H4 (cell line): ENCODE data around the gene FAM117A. TPM values are rescaled to one million over a fixed set of nuclear protein-coding genes. Genes with fewer than 3 reads are reported as not detected.
A peak's percentile ranks its signal among the peaks of the same experiment; 100 is the strongest.
"Not testable (repeated sequence)": the region's sequence is repeated elsewhere in the genome, so short reads cannot be mapped to it uniquely, and the experiment has no call there.

Experiments used
- DNase-seq: peaks from one replicate; pipeline ENCODE4 v3.0.0-alpha.2; 2015; ENCODE audit warnings: low spot score
- total RNA-seq: library from RNA; depleted of rRNA; stranded (reverse); fragments of >200 nt; shearing (Covaris generic); gene quantifications from 2 replicates; pipeline ENCODE4 v1.2.3, GENCODE V29; 2014

Gene FAM117A
- total RNA-seq, 1 experiment from 2014 or later: 8.1 TPM

DNA sequence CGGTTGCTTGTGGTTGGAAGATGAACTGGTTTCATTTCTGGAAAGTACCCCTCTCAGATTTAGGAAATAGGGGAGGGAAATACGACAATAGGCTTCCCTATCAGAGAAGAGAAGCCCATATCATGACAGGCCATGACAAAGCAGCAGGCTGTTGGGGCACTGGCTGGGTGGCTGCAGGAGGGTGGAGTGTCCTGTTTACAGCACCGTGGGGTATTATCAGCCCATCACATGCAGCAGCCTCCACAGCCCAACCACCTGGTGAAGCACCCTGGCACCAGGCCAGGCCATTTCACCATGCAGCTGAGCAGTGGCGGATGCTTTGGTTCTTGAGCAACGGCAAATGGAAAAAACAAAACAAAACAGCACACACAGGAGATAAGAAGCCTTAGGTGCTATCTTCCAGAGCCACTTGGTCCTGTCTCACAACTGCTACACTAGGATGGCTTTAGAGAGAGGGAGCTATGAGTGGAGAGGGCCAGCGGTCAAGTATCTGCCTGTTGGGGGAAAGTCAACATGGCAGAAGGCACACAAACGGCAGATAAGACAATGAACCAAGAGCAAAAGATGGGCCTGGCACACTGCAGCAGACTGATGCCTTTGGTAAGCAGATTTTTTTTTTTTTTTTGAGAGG, 24.2 kb downstream of the FAM117A start:
- DNase-seq: peak; percentile 51

- DNase-seq: no peak
These were observed 25.3 kb downstream of the FAM117A start for GRCh38 chr17:49738456-49739163.

- DNase-seq: no peak
These were observed 29.1 kb downstream of the FAM117A start for GRCh38 chr17:49734515-49735490.

DNA sequence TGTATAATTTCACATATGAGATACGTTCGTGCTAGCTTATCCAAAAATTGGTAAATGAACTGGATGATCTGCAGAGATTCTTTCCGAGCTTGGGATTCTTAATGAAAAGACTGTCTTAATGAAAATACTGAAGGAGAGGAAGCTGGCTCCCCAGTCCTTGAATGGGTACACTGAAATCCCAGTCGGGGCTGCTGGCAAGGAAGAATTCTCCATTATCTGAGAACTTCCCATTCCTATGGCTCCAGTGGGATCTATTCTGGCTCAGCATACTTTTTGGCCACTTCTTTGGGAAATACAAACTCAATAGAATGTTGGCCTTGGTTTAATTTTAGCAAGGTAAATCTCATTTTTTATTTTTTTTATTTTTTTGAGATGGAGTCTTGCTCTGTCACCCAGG, 32.5 kb downstream of the FAM117A start:
- no peak for DNase-seq

GRCh38 chr17:49730785-49731434, 33.0 kb downstream of the FAM117A start:
- no peak for DNase-seq

DNA sequence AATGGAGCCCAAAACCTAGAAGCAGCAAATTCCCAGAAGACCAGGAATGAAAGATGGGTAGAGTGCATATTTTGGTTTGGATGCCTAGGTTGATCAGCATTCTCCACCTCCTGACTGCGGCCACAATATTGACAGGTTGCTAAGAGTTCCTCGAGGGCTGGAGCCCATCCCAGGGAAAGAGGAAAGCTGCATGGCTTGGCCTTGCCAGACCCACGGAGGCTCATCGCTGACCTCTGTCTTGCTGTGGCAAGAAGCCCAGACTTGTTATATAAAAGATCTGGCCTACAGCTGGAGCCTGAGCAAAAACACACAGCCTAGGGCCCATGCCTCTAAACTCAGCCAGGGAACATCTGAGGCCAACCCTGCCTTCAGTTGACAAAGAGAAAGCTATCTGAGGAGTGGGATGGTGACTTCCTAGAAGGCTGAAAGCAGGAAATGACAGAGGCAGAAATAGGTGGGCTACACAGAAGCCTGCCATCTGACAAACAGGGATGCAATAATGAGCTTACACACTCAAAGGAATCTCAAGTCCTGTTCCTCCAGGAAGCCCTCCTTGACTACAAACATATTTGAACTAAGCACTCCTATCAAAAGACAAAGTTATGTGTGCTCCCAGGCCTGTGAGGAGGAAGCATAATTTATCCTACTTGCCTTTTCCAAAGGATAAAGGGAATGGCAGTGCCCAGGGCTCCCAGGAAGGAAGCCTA, 33.7 kb downstream of the FAM117A start:
- DNase-seq: no peak

DNA sequence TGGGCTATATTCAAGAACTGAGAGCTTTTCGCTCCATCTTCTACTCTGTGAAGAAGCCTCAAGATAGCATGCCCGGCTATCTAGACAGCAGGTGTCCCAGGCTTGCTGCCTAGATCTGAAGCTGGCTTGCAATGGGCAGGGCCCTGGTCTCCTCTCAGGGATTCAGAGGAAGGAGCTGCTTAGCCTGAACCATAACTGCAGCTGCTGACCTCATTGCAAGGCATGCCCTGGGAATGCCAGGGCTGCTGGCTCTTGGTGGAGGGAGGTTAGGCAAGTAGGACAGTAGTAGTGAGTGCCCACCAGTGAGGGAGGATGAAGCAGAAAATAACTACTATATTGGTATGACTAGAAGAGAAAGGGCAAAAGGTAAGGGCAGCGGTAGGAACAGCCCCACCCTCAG, 34.9 kb downstream of the FAM117A start:
- DNase-seq: no peak

GRCh38 chr17:49728425-49728824, 35.5 kb downstream of the FAM117A start:
- DNase-seq: no peak

GRCh38 chr17:49727380-49727779, 36.6 kb downstream of the FAM117A start:
- no peak for DNase-seq

DNA sequence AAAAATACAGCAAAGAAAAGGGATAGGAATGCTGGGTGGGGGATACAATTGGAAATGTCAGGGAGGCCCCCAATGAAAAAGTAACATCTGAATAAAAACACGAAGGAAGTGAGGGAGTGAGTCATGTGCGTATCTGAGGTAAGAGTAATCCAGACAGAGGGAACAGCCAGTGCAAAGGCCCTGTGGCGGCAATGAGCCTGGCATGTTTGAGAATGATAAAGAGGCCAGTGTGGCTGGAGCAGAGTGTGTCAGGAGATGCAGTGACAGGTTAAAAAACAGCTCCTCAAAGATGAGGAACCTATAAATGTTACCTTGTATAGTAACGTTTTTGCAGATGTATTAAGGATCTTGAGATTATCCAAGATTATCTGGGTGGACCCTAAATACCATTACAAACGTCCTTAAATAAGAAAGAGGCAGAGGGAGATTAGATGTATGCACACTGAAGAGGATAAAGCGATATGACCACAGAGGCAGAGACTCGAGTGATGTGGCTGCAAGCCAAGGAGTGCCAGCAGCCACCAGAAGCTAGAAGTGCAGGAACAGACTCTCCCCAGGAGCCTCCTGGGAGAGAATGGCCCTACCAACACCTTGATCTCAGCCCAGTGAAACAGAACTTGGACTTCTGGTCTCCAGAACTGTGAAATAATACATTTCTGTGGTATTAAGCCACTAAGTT, 38.3 kb downstream of the FAM117A start:
- no peak for DNase-seq

GRCh38 chr17:49724552-49724951, 39.4 kb downstream of the FAM117A start:
- DNase-seq: not testable (repeated sequence)

- DNase-seq: no peak
These were observed 40.5 kb downstream of the FAM117A start for GRCh38 chr17:49723423-49723822.

- no peak for DNase-seq
These were observed 41.9 kb downstream of the FAM117A start for GRCh38 chr17:49722066-49722465.

DNA sequence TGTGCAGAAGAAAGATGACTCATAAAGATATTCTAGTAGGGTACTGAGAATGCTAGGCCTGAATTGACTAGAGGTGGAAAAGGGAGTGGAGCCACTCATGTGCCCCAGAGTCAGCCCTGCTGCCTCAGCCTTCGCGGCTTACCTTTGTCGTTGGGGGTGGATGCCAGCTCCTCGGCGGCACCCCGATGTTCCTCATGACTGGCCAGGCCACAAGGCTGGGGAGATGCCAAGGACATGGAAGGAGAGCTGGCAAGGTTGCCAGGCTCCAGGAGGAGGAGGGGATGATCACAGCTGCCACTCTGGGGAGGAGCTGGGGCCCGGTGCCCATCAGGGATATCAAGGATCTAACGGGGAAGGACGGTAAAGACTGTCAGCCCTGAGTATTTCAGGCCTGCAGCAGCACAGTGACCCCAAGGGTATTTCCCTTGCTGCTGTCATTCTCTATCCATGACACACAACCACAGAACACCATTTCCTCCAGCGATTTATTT, 46.5 kb downstream of the FAM117A start:
- DNase-seq: no peak

- DNase-seq: no peak
These were observed 47.1 kb downstream of the FAM117A start for GRCh38 chr17:49716668-49717364.

- no peak for DNase-seq
These were observed 48.1 kb downstream of the FAM117A start for GRCh38 chr17:49715717-49716279.

- no peak for DNase-seq
These were observed 48.7 kb downstream of the FAM117A start for GRCh38 chr17:49715216-49715615.

DNA sequence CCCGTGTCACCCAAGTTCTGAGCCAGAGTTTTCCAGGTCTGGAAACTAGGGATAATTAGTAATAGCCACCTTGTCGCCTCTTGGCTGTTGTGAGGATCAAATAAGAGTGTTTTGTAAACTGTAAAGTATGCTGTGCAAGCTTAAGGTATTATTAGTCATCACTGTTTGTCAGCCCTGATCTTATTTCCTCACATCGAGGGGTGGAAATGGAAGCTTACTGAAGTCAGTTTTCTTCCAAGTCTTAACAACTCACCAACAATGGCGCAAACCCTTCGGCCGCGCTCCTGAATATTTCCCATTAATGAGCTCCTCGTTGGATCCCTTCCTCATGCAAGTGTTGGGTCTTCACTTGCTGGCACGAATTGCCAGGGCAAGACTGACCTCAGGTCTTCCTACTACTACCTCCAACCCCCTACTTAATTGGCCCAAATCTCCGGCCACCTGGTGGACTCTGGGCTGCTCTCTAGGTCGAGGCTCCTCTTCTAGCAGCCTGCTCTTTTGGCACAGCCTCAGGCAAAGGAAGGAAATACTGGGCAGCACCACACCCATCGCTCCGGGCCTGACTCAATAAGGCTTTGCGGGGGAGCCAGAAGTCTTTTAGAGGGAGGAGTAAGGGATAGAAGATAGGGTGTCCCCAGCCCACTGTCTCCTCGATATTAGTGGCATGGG, 55.3 kb downstream of the FAM117A start:
- DNase-seq: no peak
